ENCODE measurements around the gene ZBED4.

DNA sequence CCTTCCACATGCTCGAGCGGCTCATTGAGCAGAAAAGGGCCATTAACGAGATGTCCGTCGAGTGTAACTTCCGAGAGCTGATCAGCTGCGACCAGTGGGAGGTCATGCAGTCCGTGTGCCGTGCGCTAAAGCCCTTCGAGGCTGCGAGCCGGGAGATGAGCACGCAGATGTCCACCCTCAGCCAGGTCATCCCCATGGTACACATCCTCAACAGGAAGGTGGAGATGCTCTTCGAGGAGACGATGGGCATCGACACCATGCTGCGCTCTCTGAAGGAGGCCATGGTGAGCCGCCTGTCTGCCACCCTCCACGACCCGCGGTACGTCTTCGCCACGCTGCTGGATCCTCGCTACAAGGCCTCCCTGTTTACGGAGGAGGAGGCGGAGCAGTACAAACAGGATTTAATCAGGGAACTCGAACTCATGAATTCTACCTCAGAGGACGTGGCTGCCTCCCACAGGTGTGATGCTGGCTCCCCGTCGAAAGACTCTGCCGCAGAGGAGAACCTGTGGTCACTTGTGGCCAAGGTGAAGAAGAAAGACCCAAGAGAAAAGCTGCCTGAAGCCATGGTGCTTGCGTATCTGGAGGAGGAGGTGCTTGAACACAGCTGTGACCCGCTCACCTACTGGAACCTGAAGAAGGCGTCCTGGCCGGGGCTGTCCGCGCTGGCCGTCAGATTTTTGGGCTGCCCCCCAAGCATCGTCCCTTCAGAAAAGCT is 32.9 kb downstream of the ZBED4 start:
- TF ChIP-seq, protein P1, sequence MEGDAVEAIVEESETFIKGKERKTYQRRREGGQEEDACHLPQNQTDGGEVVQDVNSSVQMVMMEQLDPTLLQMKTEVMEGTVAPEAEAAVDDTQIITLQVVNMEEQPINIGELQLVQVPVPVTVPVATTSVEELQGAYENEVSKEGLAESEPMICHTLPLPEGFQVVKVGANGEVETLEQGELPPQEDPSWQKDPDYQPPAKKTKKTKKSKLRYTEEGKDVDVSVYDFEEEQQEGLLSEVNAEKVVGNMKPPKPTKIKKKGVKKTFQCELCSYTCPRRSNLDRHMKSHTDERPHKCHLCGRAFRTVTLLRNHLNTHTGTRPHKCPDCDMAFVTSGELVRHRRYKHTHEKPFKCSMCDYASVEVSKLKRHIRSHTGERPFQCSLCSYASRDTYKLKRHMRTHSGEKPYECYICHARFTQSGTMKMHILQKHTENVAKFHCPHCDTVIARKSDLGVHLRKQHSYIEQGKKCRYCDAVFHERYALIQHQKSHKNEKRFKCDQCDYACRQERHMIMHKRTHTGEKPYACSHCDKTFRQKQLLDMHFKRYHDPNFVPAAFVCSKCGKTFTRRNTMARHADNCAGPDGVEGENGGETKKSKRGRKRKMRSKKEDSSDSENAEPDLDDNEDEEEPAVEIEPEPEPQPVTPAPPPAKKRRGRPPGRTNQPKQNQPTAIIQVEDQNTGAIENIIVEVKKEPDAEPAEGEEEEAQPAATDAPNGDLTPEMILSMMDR (conservative IDR thresholded peaks at IDR 0.05 in 1 of 2, IDR thresholded peaks at IDR 0.05 in 1 of 2; ENCODE audit: low read depth in 1 of 2, low read length in 2 of 2) = no peak
- no peak for TF ChIP-seq EZH2 (IDR thresholded peaks at IDR 0.05; ENCODE audit: low read length, missing control alignments)

Data from fibroblast of lung (primary cell).